Adrenal gland (tissue), 12 donors: ENCODE measurements around the gene ANKRD49. TPM values are rescaled to one million over a fixed set of nuclear protein-coding genes. Genes with fewer than 3 reads are reported as not detected.
A peak's percentile ranks its signal among the peaks of the same experiment; 100 is the strongest.

Experiments used
- DNase-seq, 7 donors: peaks; one replicate each; pipeline ENCODE4 v3.0.0-alpha.2; 2019 to 2020
- H3K27ac ChIP-seq, 5 donors: fragments of 200-600 bp; sonication (generic) in 4 of 5; 1 replicate in 3 of 5; 2 replicates in 2 of 5; pipeline versions ENCODE4 v1.5.1 to v1.8.0; 2016 to 2020; ENCODE audit warnings: mild to moderate bottlenecking in 1 of 5
- H3K27me3 ChIP-seq: fragments of 200-600 bp; 2 replicates; pipeline ENCODE4 v1.8.0; 2021
- H3K36me3 ChIP-seq, 2 donors: fragments of 200-600 bp; replicated peaks in 1 of 2; 1 replicate in 1 of 2; 2 replicates in 1 of 2; pipeline versions ENCODE4 v1.5.1 to v1.8.0; 2018 to 2022
- H3K4me1 ChIP-seq, 2 donors: fragments of 200-600 bp; replicated peaks in 1 of 2; 1 replicate in 1 of 2; 2 replicates in 1 of 2; pipeline versions ENCODE4 v1.5.1 to v1.8.0; 2018 to 2021
- H3K4me3 ChIP-seq, 4 donors: fragments of 200-600 bp; sonication (generic) in 3 of 4; one replicate each; pipeline ENCODE4 v1.5.1; 2016 to 2018
- H3K9me3 ChIP-seq, 3 donors: fragments of 200-600 bp; sonication (generic) in 1 of 3; replicated peaks in 1 of 3; 1 replicate in 2 of 3; 2 replicates in 1 of 3; pipeline versions ENCODE4 v1.5.1 to v1.8.0; 2016 to 2021
- CTCF ChIP-seq, 6 experiments: fragments of 450-650 bp in 4 of 6; fragments of 200-600 bp in 2 of 6; sonication (generic) in 1 of 6; IDR thresholded peaks; 1 replicate in 5 of 6; 2 replicates in 1 of 6; pipeline versions ENCODE4 v1.5.1 to v1.8.0; 2016 to 2021; ENCODE audit warnings: antibody characterized with exemption in 6 of 6, mild to moderate bottlenecking in 2 of 6, moderate library complexity in 1 of 6
- POLR2A ChIP-seq, 2 donors: fragments of 450-650 bp; IDR thresholded peaks; one replicate each; pipeline ENCODE4 v1.6.1; 2017; ENCODE audit warnings: antibody characterized with exemption in 2 of 2, mild to moderate bottlenecking in 2 of 2, moderate library complexity in 1 of 2
- WGBS, 4 donors: extraction: QIAGEN DNeasy Blood & Tissue Kit in 2 of 4; methylation state at CpG; one replicate each; pipeline versions ENCODE4 v1.1.5 to v1.1.7; 2013 to 2017; 5-methylcytosine and 5-hydroxymethylcytosine counted together
- intact Hi-C, 2 donors: fragments of 100-400 bp; cut with DNase I; formaldehyde crosslinking; loops; one replicate each; pipeline versions ENCODE4 v1.14.1 to v1.15.0; 2022 to 2023
- polyA plus RNA-seq, 3 donors: library from polyadenylated mRNA; stranded (reverse); fragments of 200-250 nt in 2 of 3; fragments of 350-450 nt in 1 of 3; fragmentation: Illumina TruSeq in 1 of 3; extraction: RNeasy Lipid Tissue Mini Kit (QIAGEN cat#74804) in 1 of 3; gene quantifications; one replicate each; pipeline ENCODE4 v1.2.3, GENCODE V29; 2013 to 2014
- total RNA-seq, 9 donors: library from RNA; depleted of rRNA in 4 of 9; stranded (reverse); fragments of >200 nt in 4 of 9; fragments of 120-200 nt in 1 of 9; fragmentation: NEBNext Ultra II Directional in 1 of 9; extraction: Animal tissue kit (Norgen Biotek cat#: 25700) in 1 of 9; gene quantifications; one replicate each; pipeline versions ENCODE4 v1.1.0 to v1.2.4, GENCODE V29; 2013 to 2023
- donor health status: healthy with polysubstance abuse.
- donor health status: Bipolar disorder and iron deficiency.
- donor health status: DM: yes; HTN: yes; CAD: no.
- donor health status: DM: no; HTN: no; CAD: no.
- donor health status: DM: no; HTN: no; CAD: no.
- donor health status: DM: yes; HTN: yes; CAD: no.

ANKRD49 gene
- total and polyA plus RNA-seq, 12 donors = 5.0 to 33.7 (median 12.4) TPM

- no peaks in the 10 kb centered on the region for H3K27me3 ChIP-seq
- H3K27ac ChIP-seq = no peak overlapping the region
- intact Hi-C loops = no loop called here
- H3K4me3 ChIP-seq = no peak overlapping the region
- no peaks in the 10 kb centered on the region for H3K9me3 ChIP-seq
- H3K36me3 ChIP-seq = no peaks in the 10 kb centered on the region
- no peak for TF ChIP-seq POLR2A (IDR thresholded peaks at IDR 0.05)
- TF ChIP-seq CTCF (IDR thresholded peaks at IDR 0.05) = no peak
- H3K4me1 ChIP-seq = no peaks in the 10 kb centered on the region
- DNase-seq = peak in 1 of 7 donors; percentile 9
- WGBS, 4 donors = 47 to 53% (median 51%) methylated on average over 6 of the region's 6 CpGs
Measured at GRCh38 chr11:94533696-94534630, 40.2 kb downstream of the ANKRD49 start.

- TF ChIP-seq CTCF (IDR thresholded peaks at IDR 0.05) = no peak
- TF ChIP-seq POLR2A (IDR thresholded peaks at IDR 0.05) = no peak
- Histone ChIP-seq H3K27ac (no peak overlapping the region), H3K9me3 (no peaks in the 10 kb centered on the region), H3K4me3 (no peak overlapping the region), H3K4me1 (no peaks in the 10 kb centered on the region), H3K36me3 (no peaks in the 10 kb centered on the region), H3K27me3 (no peaks in the 10 kb centered on the region)
- DNase-seq = no peak
- intact Hi-C loops = no loop called here
Measured at GRCh38 chr11:94536386-94536785, 42.6 kb downstream of the ANKRD49 start.

GRCh38 chr11:94537031-94537600, 43.3 kb downstream of the ANKRD49 start:
- WGBS, 4 donors = 47 to 55% (median 53%) methylated on average over 3 of the region's 3 CpGs
- no peaks in the 10 kb centered on the region for H3K4me1 ChIP-seq
- intact Hi-C loops = no loop called here
- H3K36me3 ChIP-seq = no peaks in the 10 kb centered on the region
- H3K27me3 ChIP-seq = no peaks in the 10 kb centered on the region
- no peak overlapping the region for H3K27ac ChIP-seq
- TF ChIP-seq CTCF (IDR thresholded peaks at IDR 0.05) (no peak), POLR2A (IDR thresholded peaks at IDR 0.05) (no peak)
- no peak for DNase-seq
- H3K4me3 ChIP-seq = no peak overlapping the region
- no peaks in the 10 kb centered on the region for H3K9me3 ChIP-seq

GRCh38 chr11:94539420-94539819, 45.6 kb downstream of the ANKRD49 start:
- TF ChIP-seq POLR2A (IDR thresholded peaks at IDR 0.05) (no peak), CTCF (IDR thresholded peaks at IDR 0.05) (no peak)
- no peak overlapping the region for H3K27ac ChIP-seq
- no peak overlapping the region for H3K4me3 ChIP-seq
- intact Hi-C loops = no loop called here
- peaks cover 0 to 4% of the 10 kb centered on the region in 2 donors for H3K4me1 ChIP-seq
- H3K27me3 ChIP-seq = no peaks in the 10 kb centered on the region
- H3K9me3 ChIP-seq = no peaks in the 10 kb centered on the region
- DNase-seq = no peak
- WGBS, 4 donors = 39 to 93% (median 83%) methylated on average over 1 of the region's 1 CpG
- H3K36me3 ChIP-seq = no peaks in the 10 kb centered on the region
